HFFc6 (cell line): ENCODE results near the gene WDR55. TPM values are rescaled to one million over a fixed set of nuclear protein-coding genes. Genes with fewer than 3 reads are reported as not detected.
A peak's percentile ranks its signal among the peaks of the same experiment; 100 is the strongest.
"Not testable (repeated sequence)": the region's sequence is repeated elsewhere in the genome, so short reads cannot be mapped to it uniquely, and the experiment has no call there.

Source experiments
- DNase-seq: peaks from one replicate; pipeline ENCODE4 v3.0.0-alpha.2; 2018
- H3K27ac Mint-ChIP-seq: 2 replicates; pipeline ENCODE4 v1.8.0; 2020; ENCODE audit warnings: mild to moderate bottlenecking, mixed read lengths
- H3K27me3 Mint-ChIP-seq: 2 replicates; pipeline ENCODE4 v1.8.0; 2021; ENCODE audit warnings: mild to moderate bottlenecking, moderate library complexity, mixed read lengths; ENCODE audit not compliant: insufficient read depth
- H3K36me3 Mint-ChIP-seq: 2 replicates; pipeline ENCODE4 v1.8.0; 2021; ENCODE audit warnings: low read depth, mixed read lengths
- H3K4me1 Mint-ChIP-seq: 2 replicates; pipeline ENCODE4 v1.8.0; 2020; ENCODE audit warnings: low read depth, mixed read lengths
- H3K4me3 Mint-ChIP-seq: 2 replicates; pipeline ENCODE4 v1.8.0; 2020; ENCODE audit warnings: mild to moderate bottlenecking, moderate library complexity, mixed read lengths
- H3K9me3 Mint-ChIP-seq: 2 replicates; pipeline ENCODE4 v1.8.0; 2020; ENCODE audit warnings: mild to moderate bottlenecking, mixed read lengths
- CTCF ChIP-seq: fragments of 200-600 bp; sonication (generic); IDR thresholded peaks from 2 replicates; pipeline ENCODE4 v1.5.0; 2021; ENCODE audit warnings: antibody characterized with exemption, mild to moderate bottlenecking
- total RNA-seq, 6 experiments: library from RNA; stranded (reverse); fragmentation: NEBNext Ultra II Directional; extraction: Animal tissue kit (Norgen Biotek cat#: 25700); gene quantifications; 2 replicates in 1 of 6; 3 replicates in 5 of 6; pipeline ENCODE4 v1.2.3, GENCODE V29; 2021

The WDR55 gene
- total RNA-seq, 6 experiments from 2014 or later, result 23.7 to 28.3 (median 25.8) TPM

DNA sequence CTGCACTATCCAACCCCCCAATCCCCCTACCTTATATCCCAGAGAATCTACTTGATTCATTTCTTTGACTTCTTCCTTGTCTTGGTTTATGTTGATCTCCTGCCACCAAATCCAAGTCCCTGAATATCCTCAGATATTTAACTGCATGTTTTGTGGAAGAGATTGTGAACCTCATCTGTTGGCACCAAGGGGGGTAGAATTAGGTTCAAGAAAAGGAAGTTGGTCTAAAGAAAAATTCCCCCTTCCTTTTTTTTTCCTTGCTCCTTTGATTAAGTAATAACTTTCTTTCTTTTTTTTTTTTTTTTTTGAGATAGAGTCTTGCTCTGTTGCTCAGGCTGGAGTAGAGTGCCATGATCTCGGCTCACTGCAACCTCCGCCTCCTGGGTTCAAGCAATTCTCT lies 31.2 kb upstream of the WDR55 start:
- Mint-ChIP-seq H3K4me3 (peak overlapping the region; percentile 90), H3K27ac (peak overlapping the region; percentile 66; the same call in 1 of the 2 replicates)
- DNase-seq, result no peak

DNA sequence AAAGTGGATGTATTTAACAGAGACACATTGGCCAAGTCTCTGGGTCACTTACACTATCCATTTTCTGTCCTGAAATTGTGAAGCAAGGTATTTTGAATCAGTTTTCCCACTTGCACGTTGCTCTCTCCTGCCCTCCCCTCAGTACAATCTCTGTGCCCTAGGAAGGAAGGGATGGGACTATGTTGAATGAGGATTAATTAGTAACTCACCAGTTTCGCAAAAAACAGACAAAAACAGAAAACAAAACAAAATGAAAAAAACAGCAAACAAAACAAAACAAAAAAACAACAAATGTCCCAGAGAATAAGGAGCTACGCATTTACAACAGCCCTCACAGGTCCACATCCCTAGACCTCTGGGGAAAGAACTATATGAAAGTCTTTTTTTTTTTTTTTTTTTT lies 30.6 kb upstream of the WDR55 start:
- Mint-ChIP-seq H3K9me3 (no peaks in the 10 kb centered on the region), H3K4me3 (no peak overlapping the region), H3K4me1 (peaks cover 36% of the 10 kb centered on the region), H3K27me3 (peaks cover 2% of the 10 kb centered on the region), H3K36me3 (no peaks in the 10 kb centered on the region; the same call in 1 of the 2 replicates), H3K27ac (no peak overlapping the region)
- no peak for DNase-seq
- no peak for TF ChIP-seq CTCF

More for the DNA sequence above, 31.2 kb upstream of the WDR55 start:
- Mint-ChIP-seq H3K36me3 (no peaks in the 10 kb centered on the region; the same call in 1 of the 2 replicates), H3K27me3 (no peaks in the 10 kb centered on the region; the same call in 1 of the 2 replicates), H3K9me3 (no peaks in the 10 kb centered on the region), H3K4me1 (peaks cover 30% of the 10 kb centered on the region)
- TF ChIP-seq CTCF, result no peak

- DNase-seq, result no peak
- H3K36me3 Mint-ChIP-seq, result no peaks in the 10 kb centered on the region; the same call in 1 of the 2 replicates
- H3K4me3 Mint-ChIP-seq, result no peak overlapping the region
- no peaks in the 10 kb centered on the region for H3K9me3 Mint-ChIP-seq
- TF ChIP-seq CTCF, result peak; percentile 19; the same call in 1 of the 2 replicates
- H3K27ac Mint-ChIP-seq, result no peak overlapping the region
- H3K4me1 Mint-ChIP-seq, result peaks cover 42% of the 10 kb centered on the region
- peaks cover 2% of the 10 kb centered on the region for H3K27me3 Mint-ChIP-seq
Measured at GRCh38 chr5:140635291-140636257, 29.1 kb upstream of the WDR55 start.

DNA sequence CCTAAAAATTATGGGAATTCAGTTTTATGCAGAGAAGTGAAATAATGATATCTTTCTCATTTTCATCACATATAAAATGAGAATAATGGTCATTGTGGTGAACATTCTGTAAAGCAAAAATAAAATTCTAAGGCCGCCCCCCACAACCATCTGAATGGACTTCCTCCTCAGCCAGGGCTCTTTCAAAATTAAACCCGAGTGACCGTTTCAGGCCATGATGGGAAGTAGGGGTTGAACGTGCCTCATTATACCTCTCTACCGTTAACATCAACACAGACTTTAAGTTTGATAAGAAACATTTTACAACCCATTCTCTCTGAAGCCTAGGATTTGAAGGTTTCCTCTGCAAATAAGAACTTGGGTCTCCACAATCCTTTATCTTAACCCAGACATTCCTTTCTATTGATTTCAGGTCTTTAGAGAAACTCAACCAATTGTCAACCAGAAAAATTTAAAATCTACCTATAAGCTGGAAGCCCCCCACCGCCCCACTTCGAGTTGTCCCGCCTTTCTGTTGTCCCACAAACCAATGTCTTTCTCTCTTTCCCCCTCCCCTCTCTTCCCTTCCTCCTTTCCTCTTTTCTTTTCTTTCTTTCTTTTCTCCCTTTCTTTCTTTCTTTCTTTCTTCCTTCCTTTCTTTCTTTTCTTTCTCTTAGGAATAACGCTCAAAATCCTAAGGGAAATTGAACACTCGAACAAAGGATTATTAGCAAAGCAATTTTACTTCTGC lies 27.2 kb upstream of the WDR55 start:
- H3K9me3 Mint-ChIP-seq, result no peaks in the 10 kb centered on the region
- no peak for TF ChIP-seq CTCF
- peaks cover 38% of the 10 kb centered on the region for H3K4me1 Mint-ChIP-seq
- no peak overlapping the region; the same call in 1 of the 2 replicates for H3K4me3 Mint-ChIP-seq
- no peak for DNase-seq
- H3K27ac Mint-ChIP-seq, result no peak overlapping the region
- no peaks in the 10 kb centered on the region; the same call in 1 of the 2 replicates for H3K36me3 Mint-ChIP-seq
- peaks cover 3% of the 10 kb centered on the region for H3K27me3 Mint-ChIP-seq

- not testable (repeated sequence) for H3K27me3 Mint-ChIP-seq, DNase-seq, H3K36me3 Mint-ChIP-seq, H3K9me3 Mint-ChIP-seq
- Mint-ChIP-seq H3K4me3 (peak overlapping the region; percentile 90), H3K4me1 (peaks cover 26% of the 10 kb centered on the region), H3K27ac (peak overlapping the region; percentile 84)
Measured at GRCh38 chr5:140638898-140639147, 25.9 kb upstream of the WDR55 start.
